Central memory CD4-positive, alpha-beta T cell (primary cell): ENCODE measurements around the gene TTC28.

Experiments used
- DNase-seq: peaks from one replicate; pipeline ENCODE4 v3.0.0; 2022

TTC28 gene

GRCh38 chr22:28032861-28033260 is 646.8 kb downstream of the TTC28 start:
- DNase-seq, result no peak

GRCh38 chr22:28031383-28031922 is 648.2 kb downstream of the TTC28 start:
- no peak for DNase-seq

- DNase-seq, result no peak
Observed at GRCh38 chr22:28030473-28030872, 649.2 kb downstream of the TTC28 start.

- DNase-seq, result no peak
Observed at GRCh38 chr22:28029956-28030355, 649.7 kb downstream of the TTC28 start.

GRCh38 chr22:28029201-28029948 is 650.3 kb downstream of the TTC28 start:
- no peak for DNase-seq

- no peak for DNase-seq
Observed at GRCh38 chr22:28027453-28028448, 651.9 kb downstream of the TTC28 start.

- DNase-seq, result no peak
Observed at GRCh38 chr22:28025866-28026575, 653.6 kb downstream of the TTC28 start.

- no peak for DNase-seq
Observed at GRCh38 chr22:28025333-28025732, 654.3 kb downstream of the TTC28 start.

- DNase-seq, result no peak
Observed at GRCh38 chr22:28024422-28024888, 655.2 kb downstream of the TTC28 start.

- DNase-seq, result no peak
Observed at GRCh38 chr22:28023774-28024173, 655.9 kb downstream of the TTC28 start.

GRCh38 chr22:28023036-28023435 is 656.6 kb downstream of the TTC28 start:
- no peak for DNase-seq

- no peak for DNase-seq
Observed at GRCh38 chr22:28021998-28022660, 657.5 kb downstream of the TTC28 start.

- DNase-seq, result no peak
Observed at GRCh38 chr22:28021116-28021997, 658.3 kb downstream of the TTC28 start.

- DNase-seq, result peak; percentile 21
Observed at GRCh38 chr22:28019881-28020861, 659.5 kb downstream of the TTC28 start.

GRCh38 chr22:28019360-28019759 is 660.3 kb downstream of the TTC28 start:
- no peak for DNase-seq

- DNase-seq, result no peak
Observed at GRCh38 chr22:28018461-28018927, 661.1 kb downstream of the TTC28 start.

- DNase-seq, result no peak
Observed at GRCh38 chr22:28017859-28018258, 661.8 kb downstream of the TTC28 start.

- DNase-seq, result no peak
Observed at GRCh38 chr22:28017558-28017820, 662.2 kb downstream of the TTC28 start.

GRCh38 chr22:28016781-28017557 is 662.7 kb downstream of the TTC28 start:
- no peak for DNase-seq
